Vagina (tissue), 2 donors: ENCODE results near the gene PTPN14. TPM values are rescaled to one million over a fixed set of nuclear protein-coding genes. Genes with fewer than 3 reads are reported as not detected.

Source experiments
- DNase-seq, 2 donors: peaks; one replicate each; pipeline ENCODE4 v3.0.0-alpha.2; 2017; ENCODE audit errors: extremely low spot score in 2 of 2
- H3K27ac ChIP-seq: fragments of 200-600 bp; sonication (generic); one replicate; pipeline ENCODE4 v1.5.1; 2019
- H3K27me3 ChIP-seq: fragments of 200-600 bp; sonication (generic); one replicate; pipeline ENCODE4 v1.5.1; 2019
- H3K36me3 ChIP-seq, 2 donors: fragments of 200-600 bp; sonication (generic); one replicate each; pipeline ENCODE4 v1.5.1; 2017 to 2019
- H3K4me1 ChIP-seq: fragments of 200-600 bp; sonication (generic); one replicate; pipeline ENCODE4 v1.5.1; 2019
- H3K4me3 ChIP-seq, 2 donors: fragments of 200-600 bp; sonication (generic); 1 replicate in 1 of 2; 2 replicates in 1 of 2; pipeline ENCODE4 v1.5.1; 2016 to 2019
- H3K9me3 ChIP-seq: fragments of 200-600 bp; sonication (generic); one replicate; pipeline ENCODE4 v1.5.1; 2019
- CTCF ChIP-seq, 3 experiments: fragments of 450-650 bp in 2 of 3; fragments of 200-600 bp in 1 of 3; sonication (generic) in 1 of 3; IDR thresholded peaks; one replicate each; pipeline ENCODE4 v1.5.1; 2017 to 2019; ENCODE audit warnings: antibody characterized with exemption in 3 of 3, mild to moderate bottlenecking in 2 of 3, moderate library complexity in 2 of 3
- POLR2A ChIP-seq, 2 donors: fragments of 450-650 bp; IDR thresholded peaks; one replicate each; pipeline ENCODE4 v1.6.1; 2017; ENCODE audit warnings: antibody characterized with exemption in 2 of 2, mild to moderate bottlenecking in 2 of 2, moderate library complexity in 2 of 2
- POLR2AphosphoS5 ChIP-seq, 2 donors: sonication (generic); formaldehyde crosslinking; IDR thresholded peaks; one replicate each; pipeline ENCODE4 v1.9.0; 2017; ENCODE audit warnings: antibody characterized with exemption in 2 of 2, mild to moderate bottlenecking in 2 of 2, low read depth in 1 of 2; ENCODE audit not compliant: insufficient read depth in 1 of 2
- intact Hi-C: fragments of 100-400 bp; cut with DNase I; formaldehyde crosslinking; loops from one replicate; pipeline ENCODE4 v1.15.1; 2023
- total RNA-seq: library from RNA; depleted of rRNA; stranded (reverse); fragments of >200 nt; gene quantifications from one replicate; pipeline ENCODE4 v1.2.3, GENCODE V29; 2016

The PTPN14 gene
- total RNA-seq, 1 donor from 2014 or later = 24.3 TPM

- Histone ChIP-seq H3K9me3 (no peaks in the 10 kb centered on the region), H3K4me3 (no peak overlapping the region), H3K36me3 (no peaks in the 10 kb centered on the region), H3K4me1 (peaks cover 54% of the 10 kb centered on the region), H3K27ac (no peak overlapping the region), H3K27me3 (no peaks in the 10 kb centered on the region)
- DNase-seq = no peak
- intact Hi-C loops = no loop called here
- TF ChIP-seq POLR2AphosphoS5 (IDR thresholded peaks at IDR 0.05; ENCODE audit: insufficient read depth in 1 of 2, low read depth in 1 of 2) (no peak), CTCF (IDR thresholded peaks at IDR 0.05) (no peak), POLR2A (IDR thresholded peaks at IDR 0.05) (no peak)
Measured at GRCh38 chr1:214420833-214421232, 130.6 kb downstream of the PTPN14 start.

DNA sequence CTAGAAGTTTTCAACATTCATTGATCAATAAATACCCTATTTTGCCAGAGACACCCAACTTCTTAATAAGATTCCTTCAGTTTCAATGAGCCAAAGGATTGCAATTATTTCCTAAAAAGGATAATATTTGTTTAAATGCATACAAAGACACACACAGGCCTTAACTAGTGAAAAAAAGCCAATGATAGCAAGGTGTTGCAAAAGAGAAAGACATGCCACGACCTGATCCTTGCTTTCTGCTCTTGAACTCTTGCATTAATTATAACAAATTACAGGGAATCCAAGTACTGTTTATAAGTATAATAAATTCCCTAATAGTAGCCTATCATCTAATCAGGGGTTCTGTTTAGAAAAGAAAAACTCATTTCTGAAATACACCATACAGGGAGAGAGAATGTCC, 131.1 kb downstream of the PTPN14 start:
- H3K9me3 ChIP-seq = no peaks in the 10 kb centered on the region
- H3K36me3 ChIP-seq = no peaks in the 10 kb centered on the region
- no peak for DNase-seq
- H3K4me1 ChIP-seq = peaks cover 57% of the 10 kb centered on the region
- H3K4me3 ChIP-seq = no peak overlapping the region
- intact Hi-C loops = no loop called here
- no peak overlapping the region for H3K27ac ChIP-seq
- no peaks in the 10 kb centered on the region for H3K27me3 ChIP-seq
- no peak for TF ChIP-seq POLR2A (IDR thresholded peaks at IDR 0.05)
- TF ChIP-seq POLR2AphosphoS5 (IDR thresholded peaks at IDR 0.05; ENCODE audit: insufficient read depth in 1 of 2, low read depth in 1 of 2) = no peak
- no peak for TF ChIP-seq CTCF (IDR thresholded peaks at IDR 0.05)

- TF ChIP-seq CTCF (IDR thresholded peaks at IDR 0.05) (no peak), POLR2A (IDR thresholded peaks at IDR 0.05) (no peak), POLR2AphosphoS5 (IDR thresholded peaks at IDR 0.05; ENCODE audit: insufficient read depth in 1 of 2, low read depth in 1 of 2) (no peak)
- Histone ChIP-seq H3K27ac (no peak overlapping the region), H3K27me3 (no peaks in the 10 kb centered on the region), H3K4me3 (no peak overlapping the region), H3K4me1 (peaks cover 62% of the 10 kb centered on the region), H3K36me3 (no peaks in the 10 kb centered on the region), H3K9me3 (no peaks in the 10 kb centered on the region)
- intact Hi-C loops = no loop called here
- DNase-seq = no peak
Measured at GRCh38 chr1:214419650-214420049, 131.8 kb downstream of the PTPN14 start.

DNA sequence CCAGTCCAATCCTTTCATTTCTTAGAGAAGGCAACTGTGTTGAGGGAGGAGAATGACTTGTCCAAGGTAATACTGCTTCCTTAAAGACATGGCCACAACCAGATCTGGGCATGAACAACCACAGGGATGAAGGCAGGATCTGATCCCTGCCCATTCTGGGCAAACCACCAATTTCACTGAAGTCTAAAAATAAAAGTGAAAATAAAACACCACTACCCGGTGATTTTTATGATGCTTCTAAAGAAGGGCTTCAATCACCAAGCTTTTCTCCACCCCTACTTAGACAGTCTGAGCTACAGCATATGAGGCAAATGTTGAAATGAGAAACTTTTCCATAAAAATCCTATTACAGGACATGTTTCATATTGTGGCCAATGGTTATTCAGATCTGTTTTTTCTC, 133.0 kb downstream of the PTPN14 start:
- DNase-seq = no peak
- H3K4me1 ChIP-seq = peaks cover 62% of the 10 kb centered on the region
- H3K4me3 ChIP-seq = no peak overlapping the region
- TF ChIP-seq CTCF (IDR thresholded peaks at IDR 0.05) = no peak
- no peak for TF ChIP-seq POLR2A (IDR thresholded peaks at IDR 0.05)
- TF ChIP-seq POLR2AphosphoS5 (IDR thresholded peaks at IDR 0.05; ENCODE audit: insufficient read depth in 1 of 2, low read depth in 1 of 2) = no peak
- H3K27me3 ChIP-seq = no peaks in the 10 kb centered on the region
- H3K36me3 ChIP-seq = no peaks in the 10 kb centered on the region
- intact Hi-C loops = no loop called here
- no peak overlapping the region for H3K27ac ChIP-seq
- H3K9me3 ChIP-seq = no peaks in the 10 kb centered on the region

DNA sequence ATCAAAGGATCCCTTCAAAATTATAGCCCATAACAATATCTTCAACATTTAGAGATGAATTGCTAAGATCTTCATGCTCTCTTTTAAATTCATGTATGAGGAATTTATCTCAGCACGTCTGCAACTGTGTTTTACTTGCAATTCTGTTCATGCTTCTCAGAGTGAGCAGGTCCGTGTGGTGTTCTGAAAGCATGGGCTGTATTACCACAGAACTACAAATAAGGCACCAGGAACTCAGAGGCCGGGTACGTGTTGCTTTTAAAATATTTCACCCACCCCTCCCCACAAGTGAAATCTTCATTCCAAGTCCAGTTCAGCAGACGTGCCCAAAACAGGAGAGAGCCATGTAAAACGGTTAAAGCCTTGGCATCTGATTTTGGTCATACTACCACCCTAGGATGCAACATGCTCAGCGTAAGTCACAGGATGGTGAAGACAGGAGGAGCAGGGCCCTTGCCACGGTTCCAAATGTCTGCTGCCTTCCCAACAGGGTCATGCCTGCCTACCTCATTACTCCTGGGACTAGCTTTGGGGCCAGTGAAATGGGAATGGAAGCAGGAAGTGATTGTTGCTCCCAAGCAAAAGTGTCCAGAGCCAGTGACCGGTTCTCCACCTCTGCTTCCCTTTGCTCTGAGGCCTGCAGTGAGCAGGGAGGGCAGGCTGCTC, 133.7 kb downstream of the PTPN14 start:
- Histone ChIP-seq H3K27me3 (no peaks in the 10 kb centered on the region), H3K9me3 (no peaks in the 10 kb centered on the region), H3K4me3 (no peak overlapping the region), H3K27ac (no peak overlapping the region), H3K36me3 (no peaks in the 10 kb centered on the region), H3K4me1 (peaks cover 58% of the 10 kb centered on the region)
- DNase-seq = no peak
- intact Hi-C loops = no loop called here
- TF ChIP-seq POLR2A (IDR thresholded peaks at IDR 0.05) (no peak), POLR2AphosphoS5 (IDR thresholded peaks at IDR 0.05; ENCODE audit: insufficient read depth in 1 of 2, low read depth in 1 of 2) (no peak), CTCF (IDR thresholded peaks at IDR 0.05) (no peak)
